Epidermal melanocyte (primary cell): ENCODE measurements around the gene VWF.
"Not testable (repeated sequence)": the region's sequence is repeated elsewhere in the genome, so short reads cannot be mapped to it uniquely, and the experiment has no call there.

Experiments used
- DNase-seq: peaks from one replicate; pipeline ENCODE4 v3.0.0; 2011; ENCODE audit warnings: low spot score; ENCODE audit not compliant: insufficient read length

The VWF gene

DNA sequence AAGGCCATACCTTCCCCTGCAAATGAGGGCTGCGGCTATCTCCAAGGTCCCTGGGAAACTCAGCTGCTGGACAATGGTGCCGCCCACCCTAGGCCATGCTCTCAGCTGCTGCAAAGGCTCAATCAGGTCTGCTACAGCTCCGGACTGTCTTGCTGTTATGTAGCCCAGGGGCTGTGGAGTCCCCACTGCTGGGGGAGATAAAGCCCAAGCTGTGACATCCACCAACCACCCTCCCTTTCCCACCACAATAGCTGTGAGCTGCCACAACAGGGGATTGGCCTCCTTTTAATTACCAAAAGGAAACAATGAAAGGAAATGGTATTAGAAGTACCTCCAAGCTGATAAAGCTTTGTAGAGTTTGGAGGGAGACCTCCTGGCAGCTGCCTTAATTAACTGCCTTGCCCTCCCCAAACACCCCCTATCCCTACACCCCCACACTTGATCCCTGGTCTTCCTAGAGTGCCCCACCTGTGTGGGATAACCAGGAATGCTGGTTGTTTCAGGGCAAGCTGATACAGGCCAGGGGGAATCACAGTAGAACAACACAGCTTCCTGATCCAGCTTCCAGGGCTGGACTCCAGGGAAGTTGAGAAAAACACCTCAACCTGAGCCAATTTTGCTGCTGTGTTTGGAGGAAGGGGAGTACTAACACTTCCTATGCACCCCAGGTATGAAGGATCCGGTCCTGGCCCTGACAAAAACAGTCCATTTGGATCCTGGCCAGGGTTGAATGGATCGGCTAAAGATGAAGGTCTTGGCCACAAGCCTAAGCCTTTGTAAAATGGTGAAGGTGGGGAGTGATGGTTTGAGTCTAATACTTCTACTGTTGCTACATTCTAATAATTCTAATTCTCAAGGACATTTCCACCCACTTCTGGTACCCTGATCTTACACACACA, at the start of gene VWF:
Gene VWF (minus strand): TSS at position 260 of the 899 bp plus-strand sequence. CDS start 1,474 bp downstream, outside the sequence.
- no peak for DNase-seq

GRCh38 chr12:6172862-6173261, 48.4 kb upstream of the VWF start:
- no peak for DNase-seq

DNA sequence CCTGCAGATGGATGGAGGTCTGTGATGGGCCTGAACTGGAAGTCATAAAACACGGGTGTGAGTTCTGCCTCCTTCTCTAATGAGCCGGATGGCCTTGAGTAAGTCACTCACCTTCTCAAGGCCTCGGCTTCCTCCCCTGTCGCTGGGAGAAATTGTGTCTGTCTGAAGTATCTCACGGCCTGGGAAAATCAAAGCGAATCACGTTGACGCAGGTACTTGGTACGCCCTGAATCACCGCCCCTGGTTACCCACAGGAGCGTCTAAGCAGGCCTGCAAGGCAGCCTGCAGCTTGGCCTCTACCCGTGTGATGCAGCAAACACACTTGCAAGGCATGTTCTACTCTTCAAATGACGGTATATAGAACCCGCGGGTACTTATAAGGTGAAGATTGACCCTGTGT, 47.6 kb upstream of the VWF start:
- DNase-seq = no peak

DNA sequence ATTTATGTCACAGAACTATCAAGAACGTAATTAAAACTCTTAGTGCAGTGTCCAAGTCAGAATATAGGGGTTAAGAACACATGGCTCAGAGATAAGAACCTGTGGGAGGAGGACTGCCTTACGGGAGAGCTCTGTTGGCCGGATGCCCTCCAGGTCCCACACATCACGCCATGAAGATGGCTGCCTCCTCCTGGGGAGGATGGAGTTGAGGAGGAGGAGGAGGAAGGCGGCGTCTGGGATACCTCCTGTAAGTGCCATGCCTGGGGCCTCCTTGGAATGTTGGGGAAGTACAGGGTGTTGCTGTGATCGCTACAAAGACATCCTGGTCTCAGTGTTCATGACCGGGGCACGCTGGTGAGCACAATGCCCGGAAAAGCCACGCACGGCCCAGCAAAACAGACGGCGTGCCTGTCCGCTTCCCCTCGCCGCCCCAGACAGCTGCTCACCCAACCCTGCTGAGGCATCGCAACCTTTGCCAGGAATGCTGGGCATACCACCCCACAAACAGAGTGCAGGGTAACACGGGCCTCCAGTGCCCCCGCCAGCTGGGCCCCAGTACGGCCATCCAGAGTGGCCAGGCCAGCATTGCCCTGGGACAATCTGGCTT, 47.0 kb upstream of the VWF start:
- no peak for DNase-seq

GRCh38 chr12:6167327-6168280, 43.1 kb upstream of the VWF start:
- DNase-seq = no peak

DNA sequence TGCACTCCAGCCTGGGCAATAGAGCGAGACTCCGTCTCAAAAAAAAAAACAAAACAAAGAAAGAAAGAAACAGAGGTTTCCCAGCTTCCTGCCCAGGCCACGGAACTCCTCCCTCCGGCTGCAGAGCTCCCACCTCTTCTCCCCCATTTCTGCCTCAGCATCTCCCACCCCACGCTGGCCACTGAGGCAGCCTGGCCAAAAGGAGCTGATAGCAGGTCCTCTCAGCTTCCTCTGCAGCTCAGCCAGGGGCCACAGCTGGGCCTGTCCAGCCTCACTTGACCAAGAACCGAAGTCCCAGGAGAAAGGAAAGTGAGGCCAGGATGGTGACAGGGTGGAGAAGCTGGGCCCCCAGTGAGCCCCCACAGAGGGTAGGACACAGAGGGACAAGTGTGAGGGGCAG, 42.3 kb upstream of the VWF start:
- no peak for DNase-seq

- no peak for DNase-seq
Measured at GRCh38 chr12:6165395-6165794, 40.9 kb upstream of the VWF start.

GRCh38 chr12:6163416-6164060, 39.1 kb upstream of the VWF start:
- no peak for DNase-seq

- DNase-seq = no peak
Measured at GRCh38 chr12:6161124-6161882, 36.8 kb upstream of the VWF start.

DNA sequence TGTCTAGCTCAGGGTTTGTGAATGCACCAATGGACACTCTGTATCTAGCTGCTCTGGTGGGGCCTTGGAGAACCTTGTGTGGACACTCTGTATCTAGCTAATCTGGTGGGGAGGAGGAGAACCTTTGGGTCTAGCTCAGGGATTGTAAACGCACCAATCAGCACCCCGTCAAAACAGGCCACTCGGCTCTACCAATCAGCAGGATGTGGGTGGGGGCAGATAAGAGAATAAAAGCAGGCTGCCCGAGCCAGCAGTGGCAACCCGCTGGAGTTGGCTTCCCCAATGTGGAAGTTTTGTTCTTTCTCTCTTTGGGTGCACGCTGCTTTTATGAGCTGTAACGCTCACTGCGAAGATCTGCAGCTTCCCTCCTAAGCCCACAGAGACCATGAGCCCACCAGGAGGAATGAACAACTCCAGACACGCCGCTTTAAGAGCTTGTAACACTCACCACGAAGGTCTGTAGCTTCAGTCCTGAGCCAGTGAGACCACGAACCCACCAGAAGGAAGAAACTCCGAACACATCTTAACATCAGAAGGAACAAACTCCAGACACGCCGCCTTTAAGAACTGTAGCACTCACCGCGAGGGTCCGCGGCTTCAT, 35.7 kb upstream of the VWF start:
- not testable (repeated sequence) for DNase-seq

GRCh38 chr12:6159166-6160011, 34.9 kb upstream of the VWF start:
- not testable (repeated sequence) for DNase-seq

- no peak for DNase-seq
Measured at GRCh38 chr12:6158749-6159148, 34.3 kb upstream of the VWF start.

GRCh38 chr12:6158255-6158654, 33.8 kb upstream of the VWF start:
- DNase-seq = no peak

GRCh38 chr12:6157482-6157881, 33.0 kb upstream of the VWF start:
- DNase-seq = no peak

DNA sequence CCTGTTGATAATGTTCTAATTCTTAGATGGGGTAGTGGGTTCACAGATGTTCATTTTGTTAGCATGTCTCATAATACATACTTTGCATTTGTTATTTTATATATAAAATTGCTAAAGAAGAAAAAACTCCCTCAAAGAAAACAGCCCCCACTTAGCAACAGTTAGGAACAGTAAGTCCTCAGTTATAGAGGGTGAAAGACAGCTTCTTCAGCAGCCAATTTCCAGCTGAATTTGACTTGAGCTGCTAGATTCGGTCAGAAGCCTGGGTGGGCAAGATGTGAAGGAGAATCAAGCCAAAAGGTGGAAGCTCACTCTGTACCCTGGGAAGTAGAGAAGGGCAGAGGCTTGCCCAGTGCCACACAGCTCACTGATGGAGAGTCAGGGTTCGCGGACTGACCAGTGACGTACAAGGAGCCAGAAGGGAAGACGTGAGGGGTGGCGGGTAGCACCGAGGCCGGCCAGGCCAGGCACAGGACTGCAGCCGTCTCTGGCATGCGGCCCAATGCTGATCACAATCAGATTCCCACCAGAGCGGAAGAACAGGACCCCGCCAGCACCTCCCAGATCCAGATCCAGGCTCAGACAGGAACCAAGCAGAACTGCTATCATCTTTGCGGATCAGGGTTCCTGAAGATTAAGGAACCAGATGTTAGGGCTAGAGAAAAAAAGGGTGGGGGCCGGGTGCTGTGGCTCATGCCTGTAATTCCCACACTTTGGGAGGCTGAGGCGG, 30.4 kb upstream of the VWF start:
- DNase-seq = no peak

DNA sequence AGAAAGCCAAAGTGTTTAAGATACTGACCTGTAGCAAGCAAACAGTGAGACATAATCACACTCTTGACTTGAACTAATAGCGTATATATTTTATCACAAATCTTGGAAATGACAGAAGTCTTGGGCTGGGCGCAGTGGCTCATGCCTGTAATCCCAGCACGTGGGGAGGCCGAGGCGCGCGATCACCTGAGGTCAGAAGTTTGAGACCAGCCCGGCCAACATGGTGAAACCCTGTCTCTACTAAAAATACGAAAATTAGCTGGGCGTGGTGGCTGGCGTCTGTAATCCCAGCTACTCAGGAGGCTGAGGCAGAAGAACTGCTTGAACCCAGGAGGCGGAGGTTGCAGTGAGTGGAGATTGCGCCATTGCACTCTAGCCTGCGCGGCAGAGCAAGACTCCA, 24.3 kb upstream of the VWF start:
- DNase-seq = not testable (repeated sequence)

GRCh38 chr12:6148061-6148460, 23.6 kb upstream of the VWF start:
- DNase-seq = no peak

- DNase-seq = no peak
Measured at GRCh38 chr12:6146951-6147350, 22.5 kb upstream of the VWF start.
